SU-DHL-6 (cell line): ENCODE data around the gene DPH1.

Experiments
- EZH2phosphoT487 ChIP-seq: fragments of 200-600 bp; sonication (generic), shearing (Covaris generic); conservative IDR thresholded peaks from 2 replicates; pipeline ENCODE4 v1.6.1; 2018; ENCODE audit warnings: mild to moderate bottlenecking, antibody characterized with exemption, low read length, moderate library complexity, mixed read lengths
- TF ChIP-seq, protein P1 (sequence below): fragments of 200-600 bp; sonication (generic); IDR thresholded peaks from one replicate; pipeline ENCODE4 v1.5.1; 2017; ENCODE audit warnings: antibody characterized with exemption, mild to moderate bottlenecking, low read length, moderate library complexity; ENCODE audit not compliant: insufficient read depth, poor library complexity, severe bottlenecking

GRCh38 chr17:2024572-2025219 lies 5.3 kb upstream of the DPH1 start:
- TF ChIP-seq, protein P1, sequence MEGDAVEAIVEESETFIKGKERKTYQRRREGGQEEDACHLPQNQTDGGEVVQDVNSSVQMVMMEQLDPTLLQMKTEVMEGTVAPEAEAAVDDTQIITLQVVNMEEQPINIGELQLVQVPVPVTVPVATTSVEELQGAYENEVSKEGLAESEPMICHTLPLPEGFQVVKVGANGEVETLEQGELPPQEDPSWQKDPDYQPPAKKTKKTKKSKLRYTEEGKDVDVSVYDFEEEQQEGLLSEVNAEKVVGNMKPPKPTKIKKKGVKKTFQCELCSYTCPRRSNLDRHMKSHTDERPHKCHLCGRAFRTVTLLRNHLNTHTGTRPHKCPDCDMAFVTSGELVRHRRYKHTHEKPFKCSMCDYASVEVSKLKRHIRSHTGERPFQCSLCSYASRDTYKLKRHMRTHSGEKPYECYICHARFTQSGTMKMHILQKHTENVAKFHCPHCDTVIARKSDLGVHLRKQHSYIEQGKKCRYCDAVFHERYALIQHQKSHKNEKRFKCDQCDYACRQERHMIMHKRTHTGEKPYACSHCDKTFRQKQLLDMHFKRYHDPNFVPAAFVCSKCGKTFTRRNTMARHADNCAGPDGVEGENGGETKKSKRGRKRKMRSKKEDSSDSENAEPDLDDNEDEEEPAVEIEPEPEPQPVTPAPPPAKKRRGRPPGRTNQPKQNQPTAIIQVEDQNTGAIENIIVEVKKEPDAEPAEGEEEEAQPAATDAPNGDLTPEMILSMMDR, result no peak
- no peak for TF ChIP-seq EZH2phosphoT487
